OCI-LY7 (cell line): Measurements from ENCODE around the gene RAB10. TPM values are rescaled to one million over a fixed set of nuclear protein-coding genes. Genes with fewer than 3 reads are reported as not detected.

Experiments used
- BruUV-seq: library from RNA; stranded (reverse); fragments of 400-500 nt; replicated peaks from 2 replicates; lab custom pipeline; 2021; lab: Mats Ljungman, UMichigan
- CTCF ChIA-PET: fragments of 300-600 bp; sonication (Branson Sonifier 250); formaldehyde crosslinking; loops from one replicate; lab custom pipeline; 2022; ENCODE audit warnings: antibody characterized with exemption; ENCODE audit not compliant: unreplicated experiment; lab: Charles Lee
- POLR2A ChIA-PET: fragments of 300-600 bp; sonication (Branson Sonifier 250); formaldehyde crosslinking; loops from one replicate; lab custom pipeline; 2022; ENCODE audit warnings: antibody characterized with exemption; lab: Charles Lee
- DNase-seq: peaks from one replicate; pipeline ENCODE4 v3.0.0-alpha.2; 2015; ENCODE audit warnings: low spot score
- H2AFZ ChIP-seq: fragments of 200-600 bp; sonication (generic), shearing (Covaris generic); 2 replicates; pipeline ENCODE4 v1.6.1; 2014; ENCODE audit warnings: mild to moderate bottlenecking, antibody characterized with exemption, low read length, moderate library complexity
- H3K27ac ChIP-seq: fragments of 200-600 bp; sonication (generic); 2 replicates; pipeline ENCODE4 v1.5.1; 2014; ENCODE audit warnings: mixed run types, low read depth, mild to moderate bottlenecking, moderate library complexity, low read length, inconsistent platforms; ENCODE audit not compliant: poor library complexity, severe bottlenecking
- H3K36me3 ChIP-seq: fragments of 200-600 bp; sonication (generic); 2 replicates; pipeline ENCODE4 v1.6.1; 2014; ENCODE audit warnings: mild to moderate bottlenecking, antibody characterized with exemption, low read length, moderate library complexity, mixed read lengths; ENCODE audit not compliant: insufficient read depth
- H3K4me1 ChIP-seq: fragments of 200-600 bp; sonication (generic); 2 replicates; pipeline ENCODE4 v1.5.1; 2014; ENCODE audit warnings: mild to moderate bottlenecking, low read length; ENCODE audit not compliant: insufficient read depth, poor library complexity, severe bottlenecking
- H3K4me2 ChIP-seq: fragments of 200-600 bp; sonication (generic); 2 replicates; pipeline ENCODE4 v1.6.1; 2014; ENCODE audit warnings: mild to moderate bottlenecking, low read length
- H3K4me3 ChIP-seq: fragments of 200-600 bp; sonication (generic); 2 replicates; pipeline ENCODE4 v1.5.1; 2014; ENCODE audit warnings: mild to moderate bottlenecking, low read depth, low read length; ENCODE audit not compliant: poor library complexity, severe bottlenecking
- H3K79me2 ChIP-seq: fragments of 200-600 bp; sonication (generic); 2 replicates; pipeline ENCODE4 v1.6.1; 2016; ENCODE audit warnings: low read depth, mild to moderate bottlenecking, low read length, moderate library complexity, mixed read lengths; ENCODE audit not compliant: insufficient read depth
- H3K9me2 ChIP-seq: fragments of 200-600 bp; sonication (generic); 2 replicates; pipeline ENCODE4 v1.6.1; 2016; ENCODE audit warnings: mild to moderate bottlenecking, low read length, mixed read lengths; ENCODE audit not compliant: insufficient read depth
- H3K9me3 ChIP-seq: fragments of 200-600 bp; sonication (generic); 2 replicates; pipeline ENCODE4 v1.6.1; 2014; ENCODE audit warnings: mild to moderate bottlenecking, mixed run types, low read length, mixed read lengths
- H4K20me1 ChIP-seq: fragments of 200-600 bp; sonication (generic); 2 replicates; pipeline ENCODE4 v1.6.1; 2014; ENCODE audit warnings: mild to moderate bottlenecking, antibody characterized with exemption, low read length, moderate library complexity, mixed read lengths; ENCODE audit not compliant: insufficient read depth
- EZH2phosphoT487 ChIP-seq: fragments of 200-600 bp; sonication (generic); IDR thresholded peaks from 2 replicates; pipeline ENCODE4 v1.6.1; 2018; ENCODE audit warnings: low read depth, borderline replicate concordance, mild to moderate bottlenecking, mixed run types, antibody characterized with exemption, low read length, moderate library complexity, mixed read lengths
- intact Hi-C: fragments of 100-400 bp; cut with micrococcal nuclease; formaldehyde crosslinking; loops from one replicate; pipeline ENCODE4 v1.10.0; 2022; ENCODE audit not compliant: unreplicated experiment
- total RNA-seq, 2 experiments: library from RNA; depleted of rRNA in 1 of 2; stranded (reverse); fragments of >200 nt in 1 of 2; shearing (Covaris generic) in 1 of 2; gene quantifications; 2 replicates each; pipeline ENCODE4 v1.2.3, GENCODE V29; 2014 to 2022
- TF ChIP-seq, protein P1 (sequence below): fragments of 200-600 bp; sonication (generic); conservative IDR thresholded peaks from 2 replicates; pipeline ENCODE4 v1.5.1; 2014; ENCODE audit warnings: mild to moderate bottlenecking, antibody characterized with exemption, low read length, moderate library complexity, mixed read lengths

Gene RAB10
- total RNA-seq, 2 experiments from 2014 or later: 58.3 to 96.7 TPM

DNA sequence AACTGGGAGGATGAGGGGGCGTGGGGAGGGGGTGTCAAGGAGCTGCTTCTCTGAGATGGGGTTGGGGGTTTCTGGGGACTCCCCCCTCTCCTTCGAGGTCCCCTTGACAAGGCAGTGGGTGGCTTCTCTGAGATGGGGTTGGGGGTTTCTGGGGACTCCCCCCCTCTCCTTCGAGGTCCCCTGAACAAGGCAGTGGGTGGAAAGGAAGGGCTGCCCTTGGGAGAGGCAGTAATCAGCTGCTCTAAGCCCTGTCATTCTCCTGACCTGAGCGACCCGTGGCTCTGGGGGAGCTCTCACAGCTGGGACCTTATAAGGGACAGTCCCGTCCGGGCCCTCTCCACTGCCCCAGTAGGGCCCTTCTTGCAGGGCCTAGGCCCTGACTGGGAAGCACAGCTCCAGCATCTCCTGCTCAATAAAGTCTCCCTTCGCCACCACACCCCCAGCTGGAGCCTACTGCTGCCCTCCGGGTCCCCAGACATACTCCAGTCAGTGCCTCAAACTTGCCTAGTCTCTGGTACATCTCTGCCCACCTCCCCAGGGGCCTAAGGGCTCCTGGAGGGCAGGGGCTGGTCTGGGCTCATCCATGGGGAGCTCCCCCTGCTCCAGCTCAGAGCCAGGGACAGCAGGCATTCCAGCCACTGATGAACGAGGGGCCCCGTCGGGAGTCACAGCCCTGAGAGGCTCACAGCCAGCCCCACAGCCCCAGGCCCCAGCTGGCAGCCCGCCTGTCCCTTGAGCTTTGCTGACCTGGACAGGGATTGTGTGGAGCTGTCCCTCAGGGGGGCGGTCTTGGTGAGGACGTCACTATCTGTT is 141.8 kb downstream of the RAB10 start:
- H3K27ac ChIP-seq: no peak overlapping the region
- DNase-seq: no peak
- CTCF ChIA-PET: no interaction called here
- H3K36me3 ChIP-seq: no peaks in the 10 kb centered on the region
- POLR2A ChIA-PET: interaction anchor here (0.6 kb wide), 2 partner anchors 183 to 662 kb away, joined by 4 to 5 read pairs; no protein-coding TSS in a partner anchor
- H3K79me2 ChIP-seq: no peaks in the 10 kb centered on the region
- intact Hi-C loops: no loop called here
- TF ChIP-seq, protein P1, sequence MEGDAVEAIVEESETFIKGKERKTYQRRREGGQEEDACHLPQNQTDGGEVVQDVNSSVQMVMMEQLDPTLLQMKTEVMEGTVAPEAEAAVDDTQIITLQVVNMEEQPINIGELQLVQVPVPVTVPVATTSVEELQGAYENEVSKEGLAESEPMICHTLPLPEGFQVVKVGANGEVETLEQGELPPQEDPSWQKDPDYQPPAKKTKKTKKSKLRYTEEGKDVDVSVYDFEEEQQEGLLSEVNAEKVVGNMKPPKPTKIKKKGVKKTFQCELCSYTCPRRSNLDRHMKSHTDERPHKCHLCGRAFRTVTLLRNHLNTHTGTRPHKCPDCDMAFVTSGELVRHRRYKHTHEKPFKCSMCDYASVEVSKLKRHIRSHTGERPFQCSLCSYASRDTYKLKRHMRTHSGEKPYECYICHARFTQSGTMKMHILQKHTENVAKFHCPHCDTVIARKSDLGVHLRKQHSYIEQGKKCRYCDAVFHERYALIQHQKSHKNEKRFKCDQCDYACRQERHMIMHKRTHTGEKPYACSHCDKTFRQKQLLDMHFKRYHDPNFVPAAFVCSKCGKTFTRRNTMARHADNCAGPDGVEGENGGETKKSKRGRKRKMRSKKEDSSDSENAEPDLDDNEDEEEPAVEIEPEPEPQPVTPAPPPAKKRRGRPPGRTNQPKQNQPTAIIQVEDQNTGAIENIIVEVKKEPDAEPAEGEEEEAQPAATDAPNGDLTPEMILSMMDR: no peak
- TF ChIP-seq EZH2phosphoT487: no peak
- H4K20me1 ChIP-seq: no peaks in the 10 kb centered on the region
- H3K4me2 ChIP-seq: no peak overlapping the region
- no peak overlapping the region for H2AFZ ChIP-seq
- H3K4me3 ChIP-seq: no peak overlapping the region
- BruUV-seq: no TSS peak
- no peaks in the 10 kb centered on the region for H3K4me1 ChIP-seq
- no peaks in the 10 kb centered on the region for H3K9me3 ChIP-seq
- no peaks in the 10 kb centered on the region for H3K9me2 ChIP-seq

DNA sequence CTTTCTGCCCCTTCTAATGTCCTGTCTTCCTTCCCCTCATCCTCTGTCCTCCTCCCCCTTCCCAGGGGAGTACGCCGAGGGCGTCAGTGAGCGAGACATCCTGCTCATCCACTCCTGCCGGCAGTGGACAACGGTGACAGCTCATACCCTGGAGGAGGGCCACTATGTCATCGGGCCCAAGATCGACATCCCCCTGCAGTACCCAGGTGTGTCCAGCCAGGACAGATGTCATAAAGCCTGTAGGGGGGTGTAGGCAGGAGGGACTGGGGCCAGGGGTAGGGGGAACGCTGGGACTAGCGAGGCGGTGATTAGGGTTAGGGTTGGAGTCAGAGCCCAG is 142.4 kb downstream of the RAB10 start:
- ChIA-PET CTCF (no interaction called here), POLR2A (interaction anchor here (0.6 kb wide), 1 partner anchor 663 kb away, joined by 5 read pairs; no protein-coding TSS in a partner anchor)
- Histone ChIP-seq H3K4me3 (no peak overlapping the region), H4K20me1 (no peaks in the 10 kb centered on the region), H3K9me3 (no peaks in the 10 kb centered on the region), H3K79me2 (no peaks in the 10 kb centered on the region), H3K27ac (no peak overlapping the region), H2AFZ (no peak overlapping the region), H3K36me3 (no peaks in the 10 kb centered on the region), H3K4me2 (no peak overlapping the region), H3K4me1 (no peaks in the 10 kb centered on the region), H3K9me2 (no peaks in the 10 kb centered on the region)
- DNase-seq: no peak
- intact Hi-C loops: no loop called here
- TF ChIP-seq, protein P1: no peak
- no peak for TF ChIP-seq EZH2phosphoT487
- no TSS peak for BruUV-seq

DNA sequence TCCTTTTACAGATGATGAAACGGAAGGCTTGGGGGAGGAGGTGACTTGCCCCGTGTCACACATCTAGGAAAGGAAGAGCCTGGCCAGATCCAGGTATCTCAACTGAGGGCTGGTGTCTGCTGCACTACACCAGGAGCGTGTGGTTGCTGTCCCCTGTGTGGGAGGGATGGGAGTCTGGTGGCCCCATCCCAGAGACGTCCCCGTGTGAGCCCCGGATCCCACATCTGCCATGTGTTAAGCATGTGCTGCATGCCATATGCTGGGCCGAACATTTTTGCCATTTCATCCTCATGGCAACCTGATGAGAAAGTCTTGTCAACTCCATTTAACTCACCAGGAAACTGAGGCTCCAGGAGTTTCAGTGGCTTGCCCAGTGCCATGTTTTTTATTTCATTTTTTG is 143.2 kb downstream of the RAB10 start:
- DNase-seq: no peak
- H3K27ac ChIP-seq: no peak overlapping the region
- ChIA-PET CTCF (no interaction called here), POLR2A (no interaction called here)
- TF ChIP-seq, protein P1: no peak
- TF ChIP-seq EZH2phosphoT487: no peak
- intact Hi-C loops: no loop called here
- no peaks in the 10 kb centered on the region for H3K9me2 ChIP-seq
- no peak overlapping the region for H2AFZ ChIP-seq
- BruUV-seq: no TSS peak
- no peaks in the 10 kb centered on the region for H3K9me3 ChIP-seq
- H3K4me2 ChIP-seq: no peak overlapping the region
- no peaks in the 10 kb centered on the region for H3K4me1 ChIP-seq
- no peaks in the 10 kb centered on the region for H4K20me1 ChIP-seq
- no peak overlapping the region for H3K4me3 ChIP-seq
- H3K36me3 ChIP-seq: no peaks in the 10 kb centered on the region
- no peaks in the 10 kb centered on the region for H3K79me2 ChIP-seq
